IPS DF 4.7 (cell line): ENCODE data around the gene COPS7A.
"Not testable (repeated sequence)": the region's sequence is repeated elsewhere in the genome, so short reads cannot be mapped to it uniquely, and the experiment has no call there.

Experiments
- DNase-seq: peaks from one replicate; pipeline ENCODE4 v3.0.0-alpha.2; 2013; ENCODE audit warnings: low spot score; ENCODE audit errors: extremely low read depth

Gene COPS7A

DNA sequence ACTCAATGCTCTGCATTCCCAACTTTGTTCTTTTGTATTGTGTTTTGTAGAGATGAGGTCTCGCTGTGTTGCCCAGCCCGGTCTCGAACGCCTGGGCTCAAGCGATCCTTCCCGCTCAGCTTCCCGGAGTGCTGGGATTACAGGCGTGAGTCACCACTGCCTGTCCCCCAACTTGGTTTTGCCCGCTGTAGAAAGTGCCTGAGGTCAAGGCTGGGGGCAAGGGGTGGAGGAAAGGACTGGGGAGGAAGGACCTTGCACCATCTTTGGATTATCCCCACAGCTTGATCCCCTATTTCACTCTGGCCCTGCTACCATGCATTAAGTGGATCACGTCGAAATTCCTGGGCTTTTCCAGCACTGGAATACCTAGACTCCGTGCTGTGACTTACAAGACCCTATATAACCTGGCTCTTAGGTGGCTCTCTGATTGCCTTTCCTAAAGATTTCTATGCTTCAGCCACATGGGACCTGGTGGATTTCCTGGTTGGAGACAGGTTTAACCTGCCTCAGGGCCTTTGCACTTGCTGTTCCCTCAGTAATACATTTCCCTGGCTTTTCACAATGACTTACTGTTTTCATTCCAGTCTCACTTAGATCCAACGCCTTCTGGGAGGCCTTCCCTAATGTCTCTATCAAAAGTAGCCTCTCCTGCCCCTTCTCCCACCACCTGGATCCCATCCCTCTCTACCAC is 22.6 kb upstream of the COPS7A start:
- no peak for DNase-seq

GRCh38 chr12:6703631-6704030 is 20.2 kb upstream of the COPS7A start:
- DNase-seq: no peak

DNA sequence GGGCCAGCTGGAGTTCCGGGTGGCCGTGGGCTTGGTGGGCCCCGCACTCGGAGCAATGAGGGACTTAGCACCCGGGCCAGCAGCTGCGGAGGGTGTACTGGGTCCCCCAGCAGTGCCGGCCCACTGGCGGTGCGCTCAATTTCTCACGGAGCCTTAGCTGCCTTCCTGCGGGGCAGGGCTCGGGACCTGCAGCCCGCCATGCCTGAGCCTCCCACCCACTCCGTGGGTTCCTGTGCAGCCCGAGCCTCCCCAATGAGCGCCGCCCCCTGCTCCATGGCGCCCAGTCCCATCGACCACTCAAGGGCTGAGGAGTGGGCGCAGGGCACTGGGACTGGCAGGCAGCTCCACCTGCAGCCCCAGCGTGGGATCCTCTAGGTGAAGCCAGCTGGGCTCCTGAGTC is 15.5 kb upstream of the COPS7A start:
- not testable (repeated sequence) for DNase-seq

GRCh38 chr12:6708960-6709394 is 14.9 kb upstream of the COPS7A start:
- no peak for DNase-seq

- DNase-seq: not testable (repeated sequence)
Observed at GRCh38 chr12:6716031-6716873, 7.6 kb upstream of the COPS7A start.

DNA sequence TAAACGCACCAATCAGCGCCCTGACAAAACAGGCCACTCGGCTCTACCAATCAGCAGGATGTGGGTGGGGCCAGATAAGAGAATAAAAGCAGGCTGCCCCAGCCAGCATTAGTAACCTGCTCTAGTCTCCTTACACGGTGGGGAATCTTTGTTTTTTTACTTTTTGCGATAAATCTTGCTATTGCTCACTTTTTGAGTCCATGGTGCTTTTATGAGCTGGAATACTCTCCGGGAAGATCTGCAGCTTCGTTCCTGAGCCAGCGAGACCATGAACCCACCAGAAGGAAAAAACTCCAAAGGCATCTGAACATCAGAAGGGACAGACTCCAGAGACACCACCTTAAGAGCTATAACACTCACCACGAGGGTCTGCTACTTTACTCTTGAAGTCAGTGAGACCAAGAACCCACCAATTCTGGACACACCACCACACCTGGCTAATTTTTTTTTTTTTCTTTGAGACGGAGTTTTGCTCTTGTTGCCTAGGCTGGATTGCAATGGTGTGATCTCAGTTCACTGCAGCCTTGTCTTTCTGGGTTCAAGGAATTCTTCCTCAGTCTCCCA is 6.9 kb upstream of the COPS7A start:
- no peak for DNase-seq

DNA sequence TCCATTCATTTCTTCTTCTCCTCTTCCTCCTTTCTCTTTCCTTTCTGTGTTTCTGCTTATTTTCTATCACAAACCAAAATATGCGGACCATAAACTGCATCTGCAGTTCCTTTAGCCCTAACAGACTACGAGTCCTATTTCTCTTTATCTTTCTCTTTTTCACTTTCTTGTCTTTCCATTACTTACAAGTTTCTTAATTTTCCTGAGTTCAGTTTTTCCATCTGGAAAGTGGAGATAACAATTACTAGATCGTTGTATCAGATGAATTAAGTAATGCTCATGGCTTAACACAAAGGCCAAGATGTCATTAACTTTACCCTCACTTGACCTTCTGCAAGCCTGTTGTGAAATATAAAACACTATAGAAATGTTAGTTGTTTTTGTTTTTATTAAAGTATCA is 983 bp upstream of the COPS7A start:
- DNase-seq: no peak

DNA sequence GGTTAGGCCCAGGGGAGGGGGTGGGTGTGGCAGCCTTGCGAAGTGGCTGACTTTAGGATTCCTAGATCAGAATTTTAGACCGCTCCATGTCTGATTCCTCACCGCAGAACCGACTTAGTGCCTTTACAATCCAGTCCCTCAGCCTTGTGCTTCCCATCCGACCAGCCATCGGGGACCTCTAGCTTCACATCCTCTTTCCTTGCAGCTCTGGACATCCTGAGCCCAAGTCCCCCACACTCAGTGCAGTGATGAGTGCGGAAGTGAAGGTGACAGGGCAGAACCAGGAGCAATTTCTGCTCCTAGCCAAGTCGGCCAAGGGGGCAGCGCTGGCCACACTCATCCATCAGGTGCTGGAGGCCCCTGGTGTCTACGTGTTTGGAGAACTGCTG is 557 bp downstream of the COPS7A start:
- DNase-seq: no peak

GRCh38 chr12:6725350-6725749 is 1.5 kb downstream of the COPS7A start:
- DNase-seq: no peak

DNA sequence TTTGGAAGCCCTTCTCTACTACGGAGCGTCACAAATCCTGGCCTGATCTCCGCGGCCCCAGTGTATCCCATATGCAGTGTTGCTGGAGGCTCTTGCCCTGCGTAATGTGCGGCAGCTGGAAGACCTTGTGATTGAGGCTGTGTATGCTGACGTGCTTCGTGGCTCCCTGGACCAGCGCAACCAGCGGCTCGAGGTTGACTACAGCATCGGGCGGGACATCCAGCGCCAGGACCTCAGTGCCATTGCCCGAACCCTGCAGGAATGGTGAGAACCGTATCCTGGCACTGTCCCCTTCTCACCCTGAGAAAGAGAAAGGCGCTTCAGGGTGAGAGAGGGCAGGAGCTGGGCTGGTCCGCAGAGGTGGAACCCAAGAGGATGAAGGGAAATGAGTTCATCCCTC is 5.3 kb downstream of the COPS7A start:
- no peak for DNase-seq

- DNase-seq: no peak
Observed at GRCh38 chr12:6730169-6730568, 6.3 kb downstream of the COPS7A start.

DNA sequence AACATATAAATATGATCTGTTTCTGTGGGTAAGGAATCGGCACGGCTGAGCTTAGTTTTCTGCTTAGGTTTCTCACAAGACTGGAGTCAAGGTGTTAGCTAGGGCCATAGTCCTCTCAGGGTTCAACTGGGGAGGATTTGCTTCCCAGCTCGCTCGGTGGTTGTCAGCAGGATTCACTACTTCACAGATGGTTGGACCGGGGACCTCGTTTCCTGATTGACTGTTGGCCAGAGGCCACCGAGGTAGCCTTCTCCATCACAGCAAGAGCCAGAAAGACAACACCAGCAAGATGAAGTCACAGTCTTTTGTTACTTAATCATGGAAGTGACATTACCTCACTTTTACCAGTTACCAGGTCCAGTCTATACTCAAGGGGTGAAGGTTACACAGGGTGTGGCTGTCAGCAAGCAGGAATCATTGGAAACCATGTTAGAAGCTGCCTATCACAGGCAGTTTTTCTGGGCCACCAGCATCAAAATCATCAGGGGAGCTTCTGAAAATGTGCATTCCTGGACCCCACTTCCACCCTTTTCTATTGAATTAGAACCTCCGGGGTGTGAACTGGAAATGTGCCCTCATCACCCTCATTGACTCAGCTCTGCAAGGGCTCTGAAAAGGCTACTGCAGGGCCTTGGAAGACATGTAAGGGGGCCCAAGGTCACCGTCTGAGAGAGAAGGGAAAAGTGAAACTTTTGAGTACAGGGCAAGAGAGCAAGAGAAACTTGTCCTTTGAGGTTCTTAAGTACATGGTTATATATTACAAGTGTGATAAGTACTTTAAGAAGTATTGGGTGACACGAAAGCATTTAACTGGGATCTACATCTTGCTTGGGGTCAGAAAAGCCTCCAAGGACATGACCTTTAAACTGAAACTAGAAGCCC is 10.9 kb downstream of the COPS7A start:
- no peak for DNase-seq

DNA sequence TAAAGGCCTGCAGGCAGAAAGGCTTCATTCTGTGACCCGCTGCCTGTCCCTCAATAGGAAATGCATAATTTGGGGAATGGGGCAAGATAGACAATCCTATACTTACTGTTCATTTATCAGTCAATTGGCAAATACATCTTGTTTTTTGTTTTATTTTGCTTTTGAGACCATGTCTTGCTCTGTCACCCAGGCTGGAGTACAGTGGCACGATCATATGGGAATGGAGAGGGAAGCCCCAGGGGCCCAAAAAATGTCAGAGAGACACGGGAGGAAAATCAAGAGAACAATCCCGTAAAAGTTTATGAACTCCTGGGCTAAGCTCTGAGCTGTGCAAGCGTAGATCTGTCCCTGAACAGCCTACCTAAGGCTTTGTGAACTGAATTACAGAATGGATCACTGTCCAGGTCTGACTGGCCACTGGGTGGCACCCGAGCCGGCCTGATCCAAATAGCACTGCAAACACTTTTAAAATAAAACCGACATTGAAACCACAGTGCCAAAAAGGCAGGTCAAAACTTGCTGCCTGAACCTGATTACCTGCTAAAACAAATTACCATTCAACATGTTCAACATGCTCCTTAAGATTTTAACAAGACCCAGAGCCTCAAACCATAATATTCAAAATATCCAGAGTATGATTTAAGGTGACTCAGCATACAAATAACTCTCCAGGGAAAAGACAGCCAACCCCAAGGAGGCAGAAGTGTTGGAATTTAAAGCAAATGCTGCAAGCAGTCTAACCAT is 11.8 kb downstream of the COPS7A start:
- DNase-seq: no peak

- DNase-seq: no peak
Observed at GRCh38 chr12:6736754-6737153, 12.9 kb downstream of the COPS7A start.

DNA sequence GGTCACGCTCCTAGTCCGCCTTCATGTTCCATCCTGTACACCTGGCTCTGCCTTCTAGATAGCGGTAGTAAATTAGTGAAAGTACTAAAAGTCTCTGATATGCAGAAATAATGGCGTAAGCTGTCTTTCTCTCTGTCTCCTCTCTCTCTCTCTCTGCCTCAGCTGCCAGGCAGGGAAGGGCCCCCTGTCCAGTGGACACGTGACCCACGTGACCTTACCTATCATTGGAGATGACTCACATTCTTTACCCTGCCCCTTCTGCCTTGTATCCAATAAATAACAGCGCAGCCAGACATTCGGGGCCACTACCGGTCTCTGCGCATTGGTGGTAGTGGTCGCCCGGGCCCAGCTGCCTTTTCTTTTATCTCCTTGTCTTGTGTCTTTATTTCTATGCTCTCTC is 18.2 kb downstream of the COPS7A start:
- not testable (repeated sequence) for DNase-seq

DNA sequence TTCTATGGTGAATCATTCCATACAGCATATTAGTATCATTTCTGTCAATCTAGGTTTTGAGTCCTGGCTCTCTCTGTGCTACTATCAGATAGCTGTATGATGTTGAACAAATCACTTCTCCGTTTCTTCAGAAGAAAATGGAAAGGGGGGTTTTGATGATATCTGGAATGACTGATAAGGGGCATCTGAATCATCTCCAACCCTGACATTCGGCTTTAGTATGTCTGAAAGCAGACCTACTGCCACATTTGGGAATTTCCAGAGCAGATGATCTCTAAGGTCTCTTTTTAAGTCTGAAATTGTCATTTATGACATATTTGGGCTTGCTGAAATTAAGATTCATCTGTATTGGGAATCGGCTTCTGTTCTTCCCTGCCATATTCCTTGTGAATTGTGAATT is 19.0 kb downstream of the COPS7A start:
- DNase-seq: no peak

DNA sequence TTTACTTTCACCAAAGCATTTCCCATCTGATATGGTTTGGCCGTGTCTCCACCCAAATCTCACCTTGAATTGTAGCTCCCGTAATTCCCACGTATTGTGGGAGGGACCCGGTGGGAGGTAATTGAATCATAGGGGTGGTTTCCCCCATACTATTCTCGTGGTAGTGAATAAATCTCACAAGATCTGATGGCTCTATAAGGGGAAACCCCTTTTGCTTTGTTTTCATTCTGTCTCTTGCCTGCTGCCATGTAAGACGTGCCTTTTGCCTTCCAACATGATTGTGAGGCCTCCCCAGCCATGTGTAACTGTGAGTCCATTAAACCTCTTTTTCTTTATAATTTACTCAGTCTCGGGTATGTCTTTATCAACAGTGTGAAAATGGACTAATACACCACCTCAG is 19.5 kb downstream of the COPS7A start:
- not testable (repeated sequence) for DNase-seq

DNA sequence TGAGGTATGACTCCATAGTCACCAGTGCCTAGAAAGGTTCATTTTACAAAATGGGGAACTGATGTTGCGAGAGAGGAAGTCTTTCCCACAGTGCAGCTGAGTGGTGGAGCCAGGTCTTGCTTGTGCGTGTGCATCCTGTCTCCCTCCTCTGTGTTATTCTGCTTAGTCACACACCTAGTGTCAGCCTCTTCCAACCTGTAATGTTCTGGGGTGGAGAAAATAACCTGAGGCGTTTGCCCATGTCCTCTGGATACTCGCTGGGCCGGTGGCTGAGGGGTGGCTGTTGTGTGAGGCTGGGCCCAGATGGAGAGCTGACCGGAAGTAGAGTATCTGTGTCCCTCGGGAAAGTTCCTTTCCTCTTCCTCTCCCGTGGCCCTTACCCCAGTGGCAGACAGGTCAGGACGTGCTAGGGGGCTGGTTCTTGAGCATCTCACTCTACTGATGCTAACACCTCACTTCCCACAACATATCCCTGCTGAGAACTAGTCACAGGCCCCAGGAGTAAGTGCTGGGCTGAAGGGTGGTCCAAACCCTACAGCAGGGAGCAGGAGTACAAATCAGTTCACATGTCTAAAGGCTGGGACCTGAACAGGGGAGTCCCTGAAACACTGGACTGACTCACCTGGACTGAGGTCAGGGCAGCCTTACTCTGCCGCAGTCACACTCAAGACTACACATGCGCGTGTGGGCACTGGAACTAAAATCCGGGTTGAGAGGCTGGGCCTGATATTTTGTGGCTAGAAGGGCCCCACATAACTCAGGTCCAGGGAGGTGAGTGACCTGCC is 22.1 kb downstream of the COPS7A start:
- DNase-seq: no peak

DNA sequence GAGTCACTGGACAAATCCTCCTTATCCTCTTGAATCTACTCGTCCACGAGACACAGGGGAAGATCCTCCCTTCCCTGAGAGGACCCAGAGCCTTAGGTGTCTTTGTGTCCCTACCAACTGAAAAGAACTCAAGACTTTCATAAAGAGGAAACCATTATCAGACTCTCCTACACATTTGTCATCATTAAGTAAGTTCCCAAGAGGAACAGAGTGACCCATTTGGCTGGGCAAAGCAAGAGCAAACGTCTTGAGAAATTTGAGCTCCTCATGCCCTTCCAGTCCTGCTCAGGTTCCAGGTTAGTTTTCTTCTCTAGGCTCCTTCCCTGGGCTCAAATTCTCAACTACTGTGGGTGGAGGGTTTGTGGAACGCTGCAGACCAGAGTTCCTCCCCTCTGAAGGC is 23.4 kb downstream of the COPS7A start:
- DNase-seq: no peak

DNA sequence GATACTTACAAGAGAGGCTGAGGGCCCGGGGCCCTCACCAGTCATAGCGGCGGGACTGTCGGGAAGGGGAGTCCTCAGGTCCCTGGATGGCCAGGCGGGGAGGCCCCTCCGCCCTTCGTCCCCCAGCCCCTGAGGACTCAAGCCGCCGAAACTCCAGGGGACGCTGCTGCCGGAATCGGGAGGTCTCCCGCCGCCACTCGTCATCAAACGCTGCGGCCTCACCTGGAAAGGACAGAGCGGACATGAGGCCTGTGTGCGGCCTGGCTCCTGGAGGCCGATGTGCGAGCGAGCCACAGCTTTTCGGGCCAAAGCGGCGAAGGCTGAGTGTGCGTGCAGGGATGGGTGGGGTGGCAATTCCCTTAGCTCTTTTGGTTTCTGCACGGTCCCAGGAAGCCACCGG is 24.9 kb downstream of the COPS7A start:
- DNase-seq: no peak
